Thymus (tissue), 11 donors: ENCODE results near the gene WRNIP1. TPM values are rescaled to one million over a fixed set of nuclear protein-coding genes. Genes with fewer than 3 reads are reported as not detected.

Experiments used
- DNase-seq, 9 donors: peaks; one replicate each; pipeline ENCODE4 v3.0.0-alpha.2; 2013; ENCODE audit warnings: low spot score in 9 of 9, low read depth in 6 of 9, missing footprints in 1 of 9
- H3K27ac ChIP-seq, 2 donors: one replicate each; pipeline ENCODE4 v1.5.1; 2013; ENCODE audit warnings: control low read depth in 1 of 2, low read depth in 1 of 2, low read length in 1 of 2, mild to moderate bottlenecking in 1 of 2, moderate library complexity in 1 of 2
- H3K27me3 ChIP-seq, 2 donors: one replicate each; pipeline ENCODE4 v1.5.1; 2013; ENCODE audit warnings: low read length in 1 of 2; ENCODE audit not compliant: control insufficient read depth in 2 of 2, insufficient read depth in 1 of 2
- H3K36me3 ChIP-seq, 2 donors: one replicate each; pipeline ENCODE4 v1.5.1; 2013; ENCODE audit warnings: low read length in 1 of 2, mild to moderate bottlenecking in 1 of 2, moderate library complexity in 1 of 2; ENCODE audit not compliant: control insufficient read depth in 2 of 2, insufficient read depth in 2 of 2
- H3K4me1 ChIP-seq, 2 donors: one replicate each; pipeline ENCODE4 v1.5.1; 2013; ENCODE audit warnings: low read length in 2 of 2; ENCODE audit not compliant: control insufficient read depth in 2 of 2, insufficient read depth in 2 of 2
- H3K4me3 ChIP-seq, 2 donors: one replicate each; pipeline ENCODE4 v1.5.1; 2013; ENCODE audit warnings: low read length in 2 of 2, control low read depth in 1 of 2, mild to moderate bottlenecking in 1 of 2
- H3K9me3 ChIP-seq, 2 donors: one replicate each; pipeline ENCODE4 v1.5.1; 2013; ENCODE audit warnings: low read length in 1 of 2, mild to moderate bottlenecking in 1 of 2; ENCODE audit not compliant: control insufficient read depth in 2 of 2, insufficient read depth in 1 of 2
- WGBS: extraction: QIAGEN DNeasy Blood & Tissue Kit; methylation state at CpG from one replicate; pipeline ENCODE4 v1.1.7; 2013; 5-methylcytosine and 5-hydroxymethylcytosine counted together
- polyA plus RNA-seq: library from polyadenylated mRNA; stranded (reverse); fragments of 200-250 nt; gene quantifications from one replicate; pipeline ENCODE4 v1.2.3, GENCODE V29; 2013
- total RNA-seq: library from RNA; stranded (reverse); fragments of 120-200 nt; gene quantifications from one replicate; pipeline ENCODE4 v1.2.4, GENCODE V29; 2013
- donor health status: healthy.

The WRNIP1 gene
- total and polyA plus RNA-seq, 2 donors, result 48.3 to 85.3 TPM

GRCh38 chr6:2763876-2764540, 1.2 kb upstream of the WRNIP1 start:
- Histone ChIP-seq H3K27ac (peak overlapping the region in 1 of 2 donors; percentile 43), H3K4me1 (peaks cover 18 to 25% of the 10 kb centered on the region in 2 donors), H3K27me3 (no peaks in the 10 kb centered on the region), H3K36me3 (peaks cover 0 to 9% of the 10 kb centered on the region in 2 donors), H3K4me3 (peak overlapping the region in 1 of 2 donors; percentile 64), H3K9me3 (peaks cover 0 to 5% of the 10 kb centered on the region in 2 donors)
- DNase-seq, result no peak
- WGBS, result 83% methylated on average over 27 of the region's 27 CpGs

- no peaks in the 10 kb centered on the region for H3K27me3 ChIP-seq
- H3K4me3 ChIP-seq, result peak overlapping the region; percentile 63 to 64
- H3K9me3 ChIP-seq, result peaks cover 0 to 5% of the 10 kb centered on the region in 2 donors
- WGBS, result under 1% methylated on average over 45 of the region's 45 CpGs
- peak in 7 of 9 donors; percentile 29 to 80 (median 63) for DNase-seq
- peaks cover 0 to 9% of the 10 kb centered on the region in 2 donors for H3K36me3 ChIP-seq
- H3K27ac ChIP-seq, result peak overlapping the region; percentile 86 to 89
- H3K4me1 ChIP-seq, result peaks cover 18 to 25% of the 10 kb centered on the region in 2 donors
Measured at GRCh38 chr6:2764610-2765165, 505 bp upstream of the WRNIP1 start.

GRCh38 chr6:2765896-2766766, 938 bp downstream of the WRNIP1 start:
- Histone ChIP-seq H3K4me3 (peak overlapping the region; percentile 56 to 65), H3K36me3 (peaks cover 10 to 18% of the 10 kb centered on the region in 2 donors), H3K27ac (peak overlapping the region; percentile 32 to 94), H3K27me3 (no peaks in the 10 kb centered on the region), H3K4me1 (peaks cover 18 to 25% of the 10 kb centered on the region in 2 donors), H3K9me3 (peaks cover 0 to 5% of the 10 kb centered on the region in 2 donors)
- DNase-seq, result peak in 7 of 9 donors; percentile 18 to 58 (median 23)
- under 1% methylated on average over 91 of the region's 91 CpGs for WGBS

- Histone ChIP-seq H3K9me3 (peaks cover 0 to 5% of the 10 kb centered on the region in 2 donors), H3K27me3 (no peaks in the 10 kb centered on the region), H3K27ac (no peak overlapping the region), H3K4me3 (peak overlapping the region; percentile 56 to 65), H3K36me3 (peaks cover 16 to 24% of the 10 kb centered on the region in 2 donors), H3K4me1 (peaks cover 18 to 25% of the 10 kb centered on the region in 2 donors)
- WGBS, result 7% methylated on average over 13 of the region's 13 CpGs
- no peak for DNase-seq
Measured at GRCh38 chr6:2766767-2767656, 1.8 kb downstream of the WRNIP1 start.

DNA sequence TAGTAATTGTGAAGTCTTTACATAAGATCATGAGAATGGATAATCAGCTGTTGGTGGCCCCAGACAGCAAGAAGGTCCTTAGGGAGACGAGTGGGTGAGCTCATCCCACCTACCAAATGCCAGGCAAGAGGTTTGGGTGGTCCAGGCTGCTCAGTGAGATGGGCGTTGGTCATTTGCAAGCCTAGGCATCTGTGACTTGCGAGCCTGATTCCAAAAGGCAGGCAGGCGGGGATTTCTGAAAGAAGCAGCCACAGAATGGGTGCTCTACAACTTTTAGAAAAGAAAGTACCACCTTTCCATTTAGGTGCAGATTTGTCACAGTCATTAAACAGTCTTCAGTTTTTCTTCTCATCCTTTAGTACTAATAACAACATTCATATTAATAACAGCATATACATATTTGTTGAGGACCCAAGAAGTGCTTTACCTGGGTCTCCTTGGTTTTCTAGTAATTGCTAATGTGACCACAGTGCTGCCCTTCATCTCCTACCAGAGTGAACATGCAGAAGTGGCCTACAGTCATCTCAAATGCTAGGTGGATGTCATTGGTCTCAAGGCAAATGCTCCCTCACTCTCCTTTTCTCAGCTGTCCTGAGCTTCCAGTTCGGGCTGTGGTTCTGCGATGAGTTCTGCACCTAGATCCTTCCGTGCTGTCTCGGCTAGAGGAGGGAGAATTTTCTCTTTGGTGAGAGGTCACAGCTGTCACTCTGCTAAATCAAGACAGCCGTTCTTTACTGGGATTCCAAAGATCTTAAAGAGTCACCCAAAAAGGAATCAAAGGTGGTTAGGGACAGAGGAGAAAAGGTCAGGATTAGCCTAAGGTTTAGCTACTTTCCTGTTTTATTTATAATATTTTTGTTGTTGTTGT, 2.7 kb downstream of the WRNIP1 start:
- H3K4me1 ChIP-seq, result peaks cover 18 to 25% of the 10 kb centered on the region in 2 donors
- 34% methylated on average over 9 of the region's 9 CpGs for WGBS

DNA sequence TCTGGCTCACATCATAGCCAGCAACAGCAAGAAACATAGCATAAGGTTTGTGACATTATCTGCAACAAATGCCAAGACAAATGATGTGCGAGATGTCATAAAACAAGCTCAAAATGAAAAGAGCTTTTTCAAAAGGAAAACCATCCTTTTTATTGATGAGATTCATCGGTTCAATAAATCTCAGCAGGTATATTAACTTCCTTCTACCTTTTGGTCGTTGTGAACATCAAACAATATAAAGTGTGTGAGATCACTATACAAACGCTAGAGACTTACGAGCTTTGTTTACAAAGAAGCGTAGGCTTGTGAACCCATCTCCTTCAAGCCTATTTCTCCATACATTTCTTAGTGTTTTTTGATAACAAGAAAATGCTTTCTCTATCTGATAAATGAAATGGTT, 3.5 kb downstream of the WRNIP1 start:
- H3K36me3 ChIP-seq, result peaks cover 25 to 39% of the 10 kb centered on the region in 2 donors
- no peak overlapping the region for H3K27ac ChIP-seq
- no peaks in the 10 kb centered on the region for H3K9me3 ChIP-seq
- WGBS, result 49% methylated on average over 6 of the region's 6 CpGs
- no peak for DNase-seq
- H3K27me3 ChIP-seq, result no peaks in the 10 kb centered on the region
- H3K4me3 ChIP-seq, result peak overlapping the region in 1 of 2 donors; percentile 4
- H3K4me1 ChIP-seq, result peaks cover 18 to 25% of the 10 kb centered on the region in 2 donors

More for the DNA sequence above, 2.7 kb downstream of the WRNIP1 start:
- DNase-seq, result no peak
- Histone ChIP-seq H3K9me3 (peaks cover 0 to 4% of the 10 kb centered on the region in 2 donors), H3K4me3 (peak overlapping the region; percentile 44 to 56), H3K36me3 (peaks cover 18 to 31% of the 10 kb centered on the region in 2 donors), H3K27ac (no peak overlapping the region), H3K27me3 (no peaks in the 10 kb centered on the region)

DNA sequence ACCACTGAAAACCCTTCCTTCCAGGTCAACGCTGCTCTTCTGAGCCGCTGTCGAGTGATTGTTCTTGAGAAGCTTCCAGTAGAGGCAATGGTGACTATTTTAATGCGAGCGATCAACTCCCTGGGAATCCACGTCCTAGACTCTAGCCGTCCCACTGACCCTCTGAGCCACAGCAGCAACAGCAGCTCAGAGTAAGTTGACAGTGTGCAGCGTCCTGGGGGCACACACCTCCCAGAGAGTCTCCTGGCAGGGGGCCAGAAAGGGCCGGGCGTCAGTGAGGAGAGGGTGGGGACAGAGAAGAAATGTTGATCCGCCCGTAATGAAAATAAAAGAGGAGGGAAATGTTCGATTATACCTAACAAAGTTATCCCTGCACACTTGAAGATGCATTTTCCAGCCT, 5.0 kb downstream of the WRNIP1 start:
- H3K27me3 ChIP-seq, result no peaks in the 10 kb centered on the region
- H3K4me3 ChIP-seq, result no peak overlapping the region
- peaks cover 18 to 19% of the 10 kb centered on the region in 2 donors for H3K4me1 ChIP-seq
- peaks cover 35 to 52% of the 10 kb centered on the region in 2 donors for H3K36me3 ChIP-seq
- no peak for DNase-seq
- no peak overlapping the region for H3K27ac ChIP-seq
- no peaks in the 10 kb centered on the region for H3K9me3 ChIP-seq
- 85% methylated on average over 13 of the region's 13 CpGs for WGBS

DNA sequence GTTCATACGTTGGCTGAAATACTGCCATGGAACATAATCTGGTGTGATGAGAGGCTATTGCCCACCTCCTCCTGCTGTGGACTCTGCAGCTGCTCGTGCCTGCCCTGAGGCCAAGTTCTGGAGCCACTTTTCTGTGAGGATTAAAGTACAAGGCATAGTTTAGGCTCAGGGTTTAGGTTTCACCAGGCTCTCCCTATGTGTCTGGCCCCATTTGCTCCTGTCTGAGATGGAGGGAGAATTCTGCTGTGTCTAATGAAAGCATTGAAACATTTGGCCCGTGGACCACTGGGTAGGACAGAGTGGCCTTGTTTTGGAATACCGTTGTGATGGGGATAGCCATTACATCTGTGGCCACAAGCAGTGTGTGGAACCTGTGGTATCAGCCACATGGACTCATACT, 5.9 kb downstream of the WRNIP1 start:
- H3K4me3 ChIP-seq, result no peak overlapping the region
- peaks cover 36 to 54% of the 10 kb centered on the region in 2 donors for H3K36me3 ChIP-seq
- H3K9me3 ChIP-seq, result no peaks in the 10 kb centered on the region
- H3K27me3 ChIP-seq, result no peaks in the 10 kb centered on the region
- DNase-seq, result no peak
- peaks cover 18 to 19% of the 10 kb centered on the region in 2 donors for H3K4me1 ChIP-seq
- over 99% methylated on average over 4 of the region's 4 CpGs for WGBS
- H3K27ac ChIP-seq, result no peak overlapping the region
